Stomach smooth muscle (tissue), 2 donors: Measurements from ENCODE around the gene SPSB4.

Experiments used
- H3K27ac ChIP-seq: one replicate; pipeline ENCODE4 v1.7.0; 2013; ENCODE audit warnings: mild to moderate bottlenecking, low read length, inconsistent platforms
- H3K27me3 ChIP-seq, 2 donors: one replicate each; pipeline ENCODE4 v1.7.0; 2013; ENCODE audit warnings: low read length in 2 of 2; ENCODE audit not compliant: insufficient read depth in 2 of 2, control insufficient read depth in 1 of 2
- H3K36me3 ChIP-seq, 2 donors: one replicate each; pipeline ENCODE4 v1.7.0; 2013; ENCODE audit warnings: low read length in 2 of 2; ENCODE audit not compliant: control insufficient read depth in 2 of 2, insufficient read depth in 2 of 2
- H3K4me1 ChIP-seq: one replicate; pipeline ENCODE4 v1.7.0; 2013; ENCODE audit warnings: low read length; ENCODE audit not compliant: control insufficient read depth, insufficient read depth
- H3K4me3 ChIP-seq, 2 donors: one replicate each; pipeline ENCODE4 v1.7.0; 2013; ENCODE audit warnings: low read length in 2 of 2
- H3K9ac ChIP-seq, 2 donors: one replicate each; pipeline ENCODE4 v1.7.0; 2013; ENCODE audit warnings: low read length in 2 of 2, mild to moderate bottlenecking in 1 of 2
- H3K9me3 ChIP-seq, 2 donors: one replicate each; pipeline ENCODE4 v1.7.0; 2013; ENCODE audit warnings: low read length in 2 of 2; ENCODE audit not compliant: control insufficient read depth in 2 of 2
- donor health status: healthy.
- donor health status: Pancreatic carcinoma.

Gene SPSB4

GRCh38 chr3:141122455-141123030 is 71.4 kb downstream of the SPSB4 start:
- Histone ChIP-seq H3K27me3 (peaks cover 0 to 2% of the 10 kb centered on the region in 2 donors), H3K4me3 (no peak overlapping the region), H3K27ac (no peak overlapping the region), H3K4me1 (no peaks in the 10 kb centered on the region), H3K36me3 (no peaks in the 10 kb centered on the region), H3K9me3 (no peaks in the 10 kb centered on the region), H3K9ac (no peak overlapping the region)

GRCh38 chr3:141123677-141124410 is 72.7 kb downstream of the SPSB4 start:
- H3K9me3 ChIP-seq: no peaks in the 10 kb centered on the region
- no peak overlapping the region for H3K9ac ChIP-seq
- H3K27ac ChIP-seq: no peak overlapping the region
- H3K36me3 ChIP-seq: no peaks in the 10 kb centered on the region
- no peaks in the 10 kb centered on the region for H3K4me1 ChIP-seq
- H3K4me3 ChIP-seq: no peak overlapping the region
- peaks cover 0 to 2% of the 10 kb centered on the region in 2 donors for H3K27me3 ChIP-seq

DNA sequence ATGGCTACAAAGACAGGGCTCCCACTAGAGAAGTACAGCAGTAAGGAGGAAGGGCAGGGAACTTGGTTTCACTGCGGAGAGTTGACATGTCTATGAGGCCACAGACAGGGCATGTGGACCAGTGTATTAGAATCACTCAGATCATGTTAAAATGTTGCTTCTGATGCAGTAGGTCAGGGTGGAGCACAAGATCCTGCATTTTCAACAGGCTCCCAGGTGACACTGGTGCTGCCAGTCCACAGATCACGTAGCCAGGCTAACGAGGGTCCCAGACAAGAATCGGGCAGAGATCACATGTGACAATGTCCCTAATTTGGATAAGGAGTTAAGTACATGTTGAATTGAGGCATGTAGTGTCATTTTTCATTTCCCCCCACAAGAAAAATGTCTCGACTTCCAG is 73.6 kb downstream of the SPSB4 start:
- Histone ChIP-seq H3K27me3 (peaks cover 0 to 2% of the 10 kb centered on the region in 2 donors), H3K27ac (no peak overlapping the region), H3K9me3 (no peaks in the 10 kb centered on the region), H3K4me1 (no peaks in the 10 kb centered on the region), H3K4me3 (no peak overlapping the region), H3K36me3 (no peaks in the 10 kb centered on the region), H3K9ac (no peak overlapping the region)

DNA sequence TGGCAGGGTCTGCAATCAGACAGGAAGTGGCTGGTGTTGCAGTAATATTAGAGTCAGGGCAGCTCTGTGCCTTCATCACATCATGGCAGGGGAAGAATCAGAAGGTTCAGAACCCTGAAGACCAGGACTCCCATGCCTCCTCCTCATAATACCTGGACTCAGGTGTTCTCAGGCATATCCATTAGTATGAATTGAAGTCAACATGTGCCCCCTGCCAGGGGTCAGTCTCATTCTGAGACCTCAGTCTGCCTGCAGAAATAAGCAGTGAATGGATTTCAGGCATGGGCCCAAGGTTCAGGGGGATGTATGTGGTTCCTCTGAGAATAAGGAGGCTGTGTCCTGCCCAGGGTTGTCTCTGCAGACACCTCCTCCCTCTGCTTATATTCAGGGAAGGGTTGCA is 74.2 kb downstream of the SPSB4 start:
- Histone ChIP-seq H3K9ac (no peak overlapping the region), H3K27ac (no peak overlapping the region), H3K4me1 (no peaks in the 10 kb centered on the region), H3K27me3 (peaks cover 0 to 2% of the 10 kb centered on the region in 2 donors), H3K36me3 (no peaks in the 10 kb centered on the region), H3K4me3 (no peak overlapping the region), H3K9me3 (no peaks in the 10 kb centered on the region)

- H3K36me3 ChIP-seq: no peaks in the 10 kb centered on the region
- H3K4me1 ChIP-seq: no peaks in the 10 kb centered on the region
- no peak overlapping the region for H3K9ac ChIP-seq
- no peaks in the 10 kb centered on the region for H3K9me3 ChIP-seq
- no peak overlapping the region for H3K27ac ChIP-seq
- no peak overlapping the region for H3K4me3 ChIP-seq
- peaks cover 0 to 2% of the 10 kb centered on the region in 2 donors for H3K27me3 ChIP-seq
Measured at GRCh38 chr3:141126661-141127343, 75.7 kb downstream of the SPSB4 start.

GRCh38 chr3:141127344-141128125 is 76.4 kb downstream of the SPSB4 start:
- Histone ChIP-seq H3K36me3 (no peaks in the 10 kb centered on the region), H3K27me3 (peaks cover 0 to 2% of the 10 kb centered on the region in 2 donors), H3K4me1 (no peaks in the 10 kb centered on the region), H3K9ac (no peak overlapping the region), H3K27ac (no peak overlapping the region), H3K9me3 (no peaks in the 10 kb centered on the region), H3K4me3 (no peak overlapping the region)

DNA sequence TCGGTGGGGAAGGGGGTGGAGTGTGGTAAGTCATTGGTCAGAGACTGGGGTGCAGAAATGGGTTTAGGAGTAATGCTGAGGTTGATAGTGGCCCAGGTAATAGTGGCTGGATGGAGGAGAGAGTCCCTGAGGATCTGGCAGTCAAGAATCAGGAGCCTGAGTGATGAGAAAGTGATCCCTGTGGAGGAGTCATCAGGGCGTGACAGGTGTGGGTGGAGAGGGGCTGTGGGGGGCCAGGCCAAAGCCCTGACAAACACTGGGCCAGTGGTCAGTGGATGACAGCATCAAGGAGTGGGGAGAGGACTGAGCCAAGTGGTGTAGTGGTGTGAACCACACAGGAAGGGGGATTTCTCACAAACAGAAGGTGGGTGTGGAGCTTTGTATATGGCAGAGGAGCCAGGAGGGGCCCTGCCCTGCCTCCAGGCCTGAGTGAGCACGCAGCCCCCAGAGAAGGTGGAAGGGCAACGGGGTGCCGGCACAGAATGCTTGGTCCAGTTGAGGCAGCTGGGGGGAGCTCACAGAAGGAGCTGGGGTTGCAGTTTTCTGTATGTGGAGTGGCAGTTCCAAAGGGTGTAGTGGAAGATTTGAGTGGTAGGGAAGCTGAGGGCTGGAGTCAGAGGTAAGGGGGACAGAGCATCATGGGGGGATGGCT is 77.1 kb downstream of the SPSB4 start:
- Histone ChIP-seq H3K27me3 (peaks cover 0 to 2% of the 10 kb centered on the region in 2 donors), H3K9me3 (no peaks in the 10 kb centered on the region), H3K4me3 (no peak overlapping the region), H3K9ac (no peak overlapping the region), H3K4me1 (no peaks in the 10 kb centered on the region), H3K36me3 (no peaks in the 10 kb centered on the region), H3K27ac (no peak overlapping the region)

GRCh38 chr3:141129049-141129448 is 77.9 kb downstream of the SPSB4 start:
- H3K36me3 ChIP-seq: no peaks in the 10 kb centered on the region
- no peaks in the 10 kb centered on the region for H3K4me1 ChIP-seq
- no peak overlapping the region for H3K9ac ChIP-seq
- H3K27ac ChIP-seq: no peak overlapping the region
- no peaks in the 10 kb centered on the region for H3K27me3 ChIP-seq
- H3K4me3 ChIP-seq: no peak overlapping the region
- no peaks in the 10 kb centered on the region for H3K9me3 ChIP-seq

DNA sequence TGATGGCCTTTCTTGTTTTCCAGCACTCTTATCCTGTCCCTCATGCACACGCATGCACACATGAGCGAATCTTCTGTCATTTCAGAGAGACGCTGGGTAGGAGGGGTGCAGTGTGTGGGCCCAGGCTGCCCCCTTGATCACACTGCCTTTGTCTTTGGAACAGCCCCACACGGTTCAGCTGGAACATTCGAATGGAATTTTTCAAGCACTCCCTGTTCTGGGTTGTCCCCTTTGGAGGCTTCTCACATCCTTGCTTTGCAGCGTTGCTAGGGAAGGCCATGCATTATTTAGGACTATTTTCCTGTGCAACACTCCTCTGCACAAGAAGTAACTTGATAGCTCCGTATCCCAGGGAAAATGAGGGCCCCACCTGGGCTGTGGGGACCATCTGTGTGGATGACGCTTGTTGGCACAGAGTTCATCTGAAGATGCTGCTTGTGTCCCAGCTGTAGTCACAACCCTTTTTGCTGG is 78.4 kb downstream of the SPSB4 start:
- Histone ChIP-seq H3K9ac (no peak overlapping the region), H3K27me3 (no peaks in the 10 kb centered on the region), H3K27ac (no peak overlapping the region), H3K36me3 (no peaks in the 10 kb centered on the region), H3K9me3 (no peaks in the 10 kb centered on the region), H3K4me3 (no peak overlapping the region), H3K4me1 (no peaks in the 10 kb centered on the region)

DNA sequence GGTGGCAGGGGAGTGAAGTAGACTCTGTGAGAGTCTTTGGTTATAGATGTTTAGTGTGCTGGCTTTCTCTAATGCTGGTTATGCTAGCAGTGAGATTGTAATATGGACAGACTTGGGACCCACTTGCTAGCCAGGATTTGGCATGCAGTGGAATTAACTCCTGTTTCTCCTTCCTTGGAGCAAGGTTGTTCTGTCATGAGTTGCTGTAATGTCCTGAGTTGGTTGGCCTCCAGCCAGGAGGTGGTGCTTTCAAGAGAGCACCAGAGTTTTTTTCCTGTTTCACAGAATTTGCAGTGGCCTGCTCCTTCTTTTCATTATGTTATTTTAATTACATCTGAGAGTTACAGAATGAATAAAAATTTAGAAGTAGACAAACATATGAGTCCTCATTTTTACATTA is 92.4 kb downstream of the SPSB4 start:
- no peaks in the 10 kb centered on the region for H3K36me3 ChIP-seq
- no peaks in the 10 kb centered on the region for H3K27me3 ChIP-seq
- no peak overlapping the region for H3K9ac ChIP-seq
- no peak overlapping the region for H3K27ac ChIP-seq
- H3K4me3 ChIP-seq: no peak overlapping the region
- peaks cover 0 to 9% of the 10 kb centered on the region in 2 donors for H3K9me3 ChIP-seq
- H3K4me1 ChIP-seq: no peaks in the 10 kb centered on the region
